ENCODE results near the gene SLC31A1. TPM values are rescaled to one million over a fixed set of nuclear protein-coding genes. Genes with fewer than 3 reads are reported as not detected.

The SLC31A1 gene
- total and polyA plus RNA-seq, 10 donors = 3.0 to 22.7 (median 18.6) TPM

- TF ChIP-seq CTCF (IDR thresholded peaks at IDR 0.05 in 8 of 11, conservative IDR thresholded peaks at IDR 0.05 in 3 of 11) = no peak
- TF ChIP-seq POLR2A (IDR thresholded peaks at IDR 0.05) = no peak
- no peak for TF ChIP-seq POLR2AphosphoS5 (IDR thresholded peaks at IDR 0.05)
- H3K27me3 ChIP-seq (replicated peaks in 1 of 7) = no peaks in the 10 kb centered on the region
- DNase-seq = no peak
- no peaks in the 10 kb centered on the region for H3K9me3 ChIP-seq
- no peak overlapping the region for H3K27ac ChIP-seq
- intact Hi-C loops (cut with DNase I; ENCODE audit: low total_unique reads) = no loop called here
- WGBS, 5 donors = 89 to 93% (median 91%) methylated on average over 4 of the region's 4 CpGs
- H3K36me3 ChIP-seq = no peaks in the 10 kb centered on the region
- H3K4me3 ChIP-seq = no peak overlapping the region
- peaks cover 13 to 51% (median 28%) of the 10 kb centered on the region in 6 donors for H3K4me1 ChIP-seq
These were observed 15.7 kb downstream of the SLC31A1 start for GRCh38 chr9:113237026-113237425.

- WGBS, 5 donors = 89 to 95% (median 93%) methylated on average over 10 of the region's 10 CpGs
These were observed 17.0 kb downstream of the SLC31A1 start for GRCh38 chr9:113238202-113238858.

GRCh38 chr9:113238859-113239232 lies 17.5 kb downstream of the SLC31A1 start:
- Histone ChIP-seq H3K27ac (no peak overlapping the region), H3K4me3 (no peak overlapping the region), H3K36me3 (no peaks in the 10 kb centered on the region), H3K4me1 (peaks cover 0 to 33% (median 12%) of the 10 kb centered on the region in 6 donors), H3K9me3 (no peaks in the 10 kb centered on the region), H3K27me3 (replicated peaks in 1 of 7) (no peaks in the 10 kb centered on the region)
- no peak for DNase-seq
- no peak for TF ChIP-seq POLR2AphosphoS5 (IDR thresholded peaks at IDR 0.05)
- 54 to 74% (median 59%) methylated on average over 4 of the region's 4 CpGs for WGBS, 5 donors
- intact Hi-C loops (cut with DNase I; ENCODE audit: low total_unique reads) = no loop called here

More at GRCh38 chr9:113238202-113238858, 17.0 kb downstream of the SLC31A1 start:
- H3K27me3 ChIP-seq (replicated peaks in 1 of 7) = no peaks in the 10 kb centered on the region
- no peak overlapping the region for H3K4me3 ChIP-seq
- no peak for DNase-seq
- peaks cover 4 to 38% (median 17%) of the 10 kb centered on the region in 6 donors for H3K4me1 ChIP-seq
- no peak for TF ChIP-seq POLR2A (IDR thresholded peaks at IDR 0.05)
- no peak for TF ChIP-seq CTCF (IDR thresholded peaks at IDR 0.05 in 8 of 11, conservative IDR thresholded peaks at IDR 0.05 in 3 of 11)
- TF ChIP-seq POLR2AphosphoS5 (IDR thresholded peaks at IDR 0.05) = no peak
- H3K27ac ChIP-seq = no peak overlapping the region
- no peaks in the 10 kb centered on the region for H3K9me3 ChIP-seq
- no peaks in the 10 kb centered on the region for H3K36me3 ChIP-seq
- intact Hi-C loops (cut with DNase I; ENCODE audit: low total_unique reads) = no loop called here

GRCh38 chr9:113241161-113241560 lies 19.8 kb downstream of the SLC31A1 start:
- Histone ChIP-seq H3K36me3 (no peaks in the 10 kb centered on the region), H3K4me3 (no peak overlapping the region), H3K27me3 (replicated peaks in 1 of 7) (no peaks in the 10 kb centered on the region), H3K27ac (no peak overlapping the region), H3K9me3 (no peaks in the 10 kb centered on the region), H3K4me1 (peaks cover 0 to 12% (median 4%) of the 10 kb centered on the region in 6 donors)
- no peak for DNase-seq
- intact Hi-C loops (cut with DNase I; ENCODE audit: low total_unique reads) = no loop called here
- 94 to 100% (median 99%) methylated on average over 2 of the region's 2 CpGs for WGBS, 5 donors
- no peak for TF ChIP-seq POLR2A (IDR thresholded peaks at IDR 0.05)

GRCh38 chr9:113244556-113244955 lies 23.2 kb downstream of the SLC31A1 start:
- H3K4me3 ChIP-seq = no peak overlapping the region
- no peaks in the 10 kb centered on the region for H3K27me3 ChIP-seq (replicated peaks in 1 of 7)
- peaks cover 0 to 3% (median 0%) of the 10 kb centered on the region in 8 donors for H3K9me3 ChIP-seq
- TF ChIP-seq CTCF (IDR thresholded peaks at IDR 0.05 in 8 of 11, conservative IDR thresholded peaks at IDR 0.05 in 3 of 11) = no peak
- TF ChIP-seq POLR2A (IDR thresholded peaks at IDR 0.05) = no peak
- no peak for TF ChIP-seq POLR2AphosphoS5 (IDR thresholded peaks at IDR 0.05)
- H3K4me1 ChIP-seq = peaks cover 0 to 1% (median 0%) of the 10 kb centered on the region in 6 donors
- no peak for DNase-seq
- H3K27ac ChIP-seq = no peak overlapping the region
- intact Hi-C loops (cut with DNase I; ENCODE audit: low total_unique reads) = no loop called here
- WGBS, 5 donors = 86 to 99% (median 92%) methylated on average over 2 of the region's 2 CpGs
- H3K36me3 ChIP-seq = no peaks in the 10 kb centered on the region
